HG02852 (cell line): ENCODE measurements around the gene ABCD2.
"Not testable (repeated sequence)": the region's sequence is repeated elsewhere in the genome, so short reads cannot be mapped to it uniquely, and the experiment has no call there.

Experiments used
- ATAC-seq: cut with Tn5 transposase; IDR thresholded peaks from one replicate; pipeline ENCODE4 v1.9.1; 2021; ENCODE audit warnings: mild to moderate bottlenecking, moderate library complexity; ENCODE audit not compliant: unreplicated experiment

ABCD2 gene

DNA sequence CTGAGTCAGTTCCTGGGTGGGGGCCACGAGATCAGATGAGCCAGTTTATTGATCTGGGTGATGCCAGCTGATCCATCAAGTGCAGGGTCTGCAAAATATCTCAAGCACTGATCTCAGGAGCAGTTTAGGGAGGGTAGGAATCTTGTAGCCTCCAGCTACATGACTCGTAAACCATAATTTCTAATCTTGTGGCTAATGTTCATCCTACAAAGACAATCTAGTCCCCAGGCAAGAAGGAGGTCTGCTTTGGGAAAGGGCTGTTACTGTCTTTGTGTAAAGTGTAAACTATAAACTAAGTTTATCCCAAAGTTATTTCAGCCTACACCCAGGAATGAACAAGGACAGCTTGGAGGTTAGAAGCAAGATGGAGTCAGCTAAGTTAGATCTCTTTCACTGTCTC lies 75.4 kb downstream of the ABCD2 start:
- ATAC-seq = not testable (repeated sequence)

DNA sequence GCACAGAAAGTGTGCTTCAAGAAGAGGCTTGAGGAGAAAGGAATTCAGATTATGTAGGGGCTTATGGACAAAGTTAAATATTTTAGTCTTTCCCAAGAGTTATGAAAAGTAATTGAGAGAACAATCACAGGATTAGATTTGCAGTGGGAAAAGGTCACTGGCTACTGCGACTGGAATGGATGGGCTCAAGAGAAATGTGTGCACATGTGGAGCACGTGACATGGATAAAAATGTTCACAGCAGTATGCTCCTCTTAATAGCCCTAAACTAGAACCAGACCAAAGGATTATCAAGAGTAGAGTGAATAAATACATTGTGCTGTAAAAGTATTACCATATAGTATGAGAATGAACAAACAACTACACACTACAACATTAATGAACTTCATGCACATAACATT lies 78.1 kb downstream of the ABCD2 start:
- no peak for ATAC-seq

DNA sequence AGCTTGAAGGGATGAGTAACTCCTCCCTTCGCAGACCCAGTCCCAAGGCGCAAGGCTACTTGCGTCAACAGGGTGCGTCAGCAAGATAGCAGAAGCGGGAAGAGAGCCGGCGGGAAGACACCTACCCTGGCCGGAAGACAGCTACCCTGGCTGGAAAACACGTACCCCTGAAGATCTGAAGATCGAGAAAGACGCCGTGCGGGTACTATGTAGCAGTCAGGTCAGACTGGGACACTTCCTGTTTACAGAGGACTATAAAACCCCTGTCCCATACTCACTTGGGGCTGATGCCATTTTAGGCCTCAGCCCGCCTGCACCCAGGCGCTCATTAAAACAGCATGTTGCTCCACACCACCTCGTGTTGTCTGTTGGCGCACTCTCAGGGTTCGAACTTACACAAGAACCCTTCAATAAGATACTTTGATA lies 80.9 kb downstream of the ABCD2 start:
- no peak for ATAC-seq

DNA sequence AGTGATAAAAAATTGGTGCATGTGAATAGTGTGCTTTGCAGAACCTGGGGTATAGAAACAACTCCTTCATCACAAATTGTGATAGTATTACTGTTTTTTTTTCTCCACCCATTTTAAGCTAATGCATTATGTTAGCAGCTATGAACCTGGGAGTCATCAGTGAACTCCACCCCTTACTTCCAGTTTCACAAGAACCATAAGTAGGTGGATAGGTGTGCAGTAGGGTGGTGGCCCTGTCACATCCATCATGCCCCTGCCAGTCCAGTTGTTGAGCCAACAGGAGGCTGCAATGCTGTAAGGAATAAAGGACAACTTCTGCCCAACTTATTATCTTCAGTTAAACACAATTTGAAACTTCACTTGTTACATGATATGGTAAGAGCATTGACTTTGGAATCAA lies 85.7 kb downstream of the ABCD2 start:
- ATAC-seq = no peak

DNA sequence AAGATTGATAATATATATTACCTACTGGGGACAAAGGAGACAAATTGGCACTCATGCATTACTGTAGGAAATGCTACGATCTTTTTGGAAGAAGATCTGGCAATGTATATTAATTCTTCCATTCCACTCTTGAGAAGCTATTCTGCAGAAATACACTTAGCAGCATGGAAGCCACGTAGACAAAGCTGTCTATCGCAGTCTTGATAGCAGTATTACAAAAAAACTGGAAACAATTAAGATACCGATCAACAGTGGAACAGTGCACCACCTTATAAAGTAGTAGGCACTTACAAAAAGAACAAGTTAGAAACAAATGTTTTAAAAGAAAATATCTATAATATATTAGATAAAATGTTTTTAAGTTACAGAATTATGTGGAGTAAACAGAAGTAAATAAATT lies 87.2 kb downstream of the ABCD2 start:
- no peak for ATAC-seq

DNA sequence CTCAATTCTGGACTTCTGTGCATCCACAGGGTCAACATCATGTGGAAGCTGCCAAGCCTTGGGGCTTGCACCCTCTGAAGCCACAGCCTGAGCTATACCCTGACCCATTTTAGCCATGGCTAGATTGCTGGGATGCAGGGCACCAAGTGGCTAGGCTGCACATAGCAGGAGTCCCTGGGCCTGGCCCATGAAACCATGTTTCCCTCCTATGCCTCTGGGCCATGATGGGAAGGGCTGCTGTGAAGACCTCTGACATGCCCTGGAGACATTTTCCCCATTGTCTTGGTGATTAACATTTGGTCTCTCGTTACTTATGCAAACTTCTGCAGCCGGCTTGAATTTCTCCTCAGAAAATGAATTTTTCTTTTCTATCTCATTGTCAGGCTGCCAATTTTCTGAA lies 92.6 kb downstream of the ABCD2 start:
- ATAC-seq = no peak

DNA sequence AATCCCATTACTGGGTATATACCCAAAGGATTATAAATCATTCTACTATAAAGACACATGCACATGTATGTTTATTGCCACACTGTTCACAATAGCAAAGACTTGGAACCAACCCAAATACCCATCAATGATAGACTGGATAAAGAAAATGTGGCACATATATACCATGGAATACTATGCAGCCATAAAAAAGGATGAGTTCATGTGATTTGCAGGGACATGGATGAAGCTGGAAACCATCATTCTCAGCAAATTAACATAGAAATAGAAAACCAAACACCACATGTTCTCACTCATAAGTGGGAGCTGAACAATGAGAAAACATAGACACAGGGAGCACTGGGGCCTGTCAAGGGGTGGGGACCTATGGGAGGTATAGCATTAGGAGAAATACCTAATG lies 97.4 kb downstream of the ABCD2 start:
- not testable (repeated sequence) for ATAC-seq

DNA sequence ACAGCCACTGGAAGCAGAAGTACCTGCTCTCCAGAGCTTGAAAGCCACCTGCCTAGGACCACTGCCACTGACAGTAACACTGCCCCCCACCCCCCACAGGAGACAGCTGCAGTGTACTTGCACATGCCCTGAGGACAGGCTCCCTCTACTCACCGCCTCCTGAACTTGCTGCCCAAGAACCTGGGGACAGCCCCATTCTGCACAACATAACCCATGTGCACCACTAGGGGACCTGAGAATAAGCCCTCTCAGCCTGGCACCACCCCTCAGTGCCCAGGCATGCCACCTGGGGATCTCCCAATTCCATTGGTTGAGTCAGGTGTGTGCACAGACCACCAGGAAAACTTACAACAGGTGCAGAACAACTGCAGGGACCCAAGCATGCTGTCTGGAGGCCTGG lies 109.6 kb downstream of the ABCD2 start:
- no peak for ATAC-seq

DNA sequence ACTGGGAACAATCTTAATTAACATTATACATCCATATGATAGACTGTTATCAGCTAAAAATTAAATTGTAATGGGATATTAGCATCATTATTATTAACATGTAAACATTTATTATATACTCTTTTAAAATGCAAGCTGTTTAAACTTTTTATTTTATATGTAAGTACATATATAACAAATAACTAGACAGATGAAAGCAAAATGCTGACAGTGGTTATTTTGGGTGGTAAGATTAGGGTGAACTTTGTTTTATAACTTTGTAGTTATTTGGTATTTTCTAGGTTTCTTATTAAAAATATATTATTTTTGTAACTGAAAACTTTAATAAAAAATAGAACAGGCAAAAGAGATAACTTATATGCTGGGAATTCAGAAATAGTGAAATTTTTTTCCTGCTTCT lies 114.0 kb downstream of the ABCD2 start:
- ATAC-seq = no peak

DNA sequence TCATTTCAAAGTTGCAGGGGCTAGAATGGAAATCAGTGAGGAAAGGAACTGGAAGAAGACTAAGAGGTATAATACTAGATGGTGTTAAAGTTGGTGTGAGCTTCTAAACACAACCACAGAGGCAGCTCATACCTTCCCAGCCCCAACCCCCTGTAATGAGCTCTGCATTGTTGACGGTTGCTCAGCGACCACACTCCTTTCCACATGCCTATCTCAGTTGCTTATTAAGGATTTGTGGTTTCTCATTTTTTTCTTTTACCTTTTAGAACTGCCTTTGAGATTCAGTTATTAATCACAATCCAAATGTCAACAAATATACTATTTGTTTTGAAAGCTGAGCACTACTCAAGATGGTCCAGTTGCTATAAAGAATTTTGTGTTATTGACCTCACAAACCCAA lies 114.6 kb downstream of the ABCD2 start:
- no peak for ATAC-seq

DNA sequence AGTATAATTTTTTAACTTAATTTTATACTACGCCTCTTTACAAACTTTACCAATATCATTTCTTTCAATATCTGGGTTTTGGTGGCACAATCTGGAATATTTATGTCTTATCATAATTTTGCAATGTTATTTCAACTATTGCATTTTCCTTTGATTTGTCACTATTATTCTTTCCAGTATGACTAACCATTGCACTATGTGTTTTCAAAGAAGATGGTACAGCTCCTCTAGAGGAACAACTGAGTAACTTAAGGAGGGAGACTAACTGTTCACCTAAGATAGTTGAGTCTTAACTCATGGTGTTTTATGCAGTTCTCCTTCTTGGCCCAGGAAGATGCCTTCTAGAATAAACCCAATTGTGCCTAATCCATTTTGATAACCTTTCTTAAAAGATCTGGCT lies 116.2 kb downstream of the ABCD2 start:
- no peak for ATAC-seq

DNA sequence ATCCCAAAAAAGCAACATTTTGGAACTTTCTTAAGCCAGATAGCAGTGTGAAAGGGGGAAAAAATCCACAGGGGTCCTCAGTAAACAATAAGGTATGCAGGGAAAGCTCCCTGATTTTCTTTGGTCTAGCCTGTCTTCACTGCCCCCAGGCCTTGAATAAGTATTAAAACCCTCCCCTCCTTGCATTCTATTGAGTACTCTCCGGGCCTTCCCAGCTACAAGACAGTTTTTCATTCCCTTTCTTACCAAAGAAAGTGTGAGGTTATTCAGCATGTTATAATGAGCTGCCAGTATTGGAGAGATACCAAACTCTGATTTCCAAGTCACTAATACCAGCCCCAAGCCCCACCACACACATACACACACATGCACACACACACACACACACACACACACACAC lies 116.9 kb downstream of the ABCD2 start:
- ATAC-seq = no peak
